HG03442 (cell line): ENCODE results near the gene TSPAN11.
"Not testable (repeated sequence)": the region's sequence is repeated elsewhere in the genome, so short reads cannot be mapped to it uniquely, and the experiment has no call there.

Experiments
- ATAC-seq: cut with Tn5 transposase; IDR thresholded peaks from one replicate; pipeline ENCODE4 v1.9.1; 2021; ENCODE audit warnings: mild to moderate bottlenecking, moderate library complexity; ENCODE audit not compliant: unreplicated experiment

TSPAN11 gene

GRCh38 chr12:31000751-31001150, 74.2 kb downstream of the TSPAN11 start:
- ATAC-seq = no peak

GRCh38 chr12:31001581-31002360, 75.2 kb downstream of the TSPAN11 start:
- no peak for ATAC-seq

GRCh38 chr12:31002361-31002725, 75.8 kb downstream of the TSPAN11 start:
- peak; percentile 34 for ATAC-seq

DNA sequence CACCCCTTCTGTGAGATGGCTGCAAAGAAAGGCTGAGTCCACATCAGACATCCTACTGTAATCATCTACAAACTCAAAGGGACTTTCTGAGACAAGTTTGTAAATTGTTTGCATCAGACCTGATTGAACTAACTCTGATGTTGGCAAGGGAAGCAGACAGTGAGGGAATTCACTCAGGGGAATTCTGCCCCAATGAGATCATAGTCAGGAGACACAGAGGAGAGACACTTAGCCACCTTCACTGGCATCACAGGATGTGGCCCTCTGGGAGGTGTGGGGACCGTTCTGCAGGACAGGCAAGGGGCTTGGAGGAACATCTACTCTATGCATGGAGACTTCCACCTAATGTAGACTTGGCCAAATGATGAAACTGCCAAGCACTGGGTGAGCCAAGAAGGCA, 76.5 kb downstream of the TSPAN11 start:
- ATAC-seq = peak; percentile 32

GRCh38 chr12:31003861-31004640, 77.5 kb downstream of the TSPAN11 start:
- ATAC-seq = no peak

DNA sequence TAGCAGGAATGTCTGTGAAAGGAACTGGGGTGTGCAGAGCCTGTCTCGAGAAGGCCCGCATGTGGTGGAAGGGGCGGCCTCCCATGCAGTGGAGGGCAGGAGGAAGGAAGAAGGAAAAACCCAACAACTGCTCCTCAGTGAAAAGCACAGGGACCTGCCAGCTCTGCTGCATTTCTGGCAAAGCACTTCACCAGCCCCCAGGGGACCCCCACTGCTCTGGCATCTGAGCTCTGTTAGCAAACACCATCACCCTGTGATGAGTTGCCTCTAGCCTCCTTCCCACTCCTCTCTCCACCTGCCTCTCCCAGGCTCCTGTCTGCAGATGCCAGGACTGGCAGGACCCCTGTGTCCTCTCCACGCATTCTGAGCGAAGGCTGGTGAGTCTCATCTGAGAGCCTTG, 78.1 kb downstream of the TSPAN11 start:
- ATAC-seq = no peak

- no peak for ATAC-seq
These were observed 78.9 kb downstream of the TSPAN11 start for GRCh38 chr12:31005256-31005943.

DNA sequence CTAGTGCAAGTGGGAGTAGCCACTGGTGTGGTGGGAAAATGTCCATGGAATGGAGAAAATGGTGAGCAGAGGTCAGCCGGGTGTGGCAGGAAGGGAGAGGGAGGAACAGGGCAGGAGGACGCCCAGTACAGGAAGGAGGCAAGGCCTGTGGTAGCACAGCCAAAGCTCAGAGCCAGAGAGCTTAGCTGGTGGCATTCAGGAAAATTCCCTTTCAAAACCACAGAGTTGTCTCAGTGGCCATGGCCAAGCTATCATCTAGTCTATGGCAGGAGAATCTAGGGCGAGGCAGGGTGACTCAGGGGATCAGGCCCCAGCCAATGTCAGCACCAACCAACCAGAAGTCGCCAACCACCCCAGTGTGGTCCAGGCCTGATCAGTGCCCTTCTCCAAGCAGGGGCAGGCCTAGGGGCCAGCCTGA, 79.4 kb downstream of the TSPAN11 start:
- ATAC-seq = no peak

DNA sequence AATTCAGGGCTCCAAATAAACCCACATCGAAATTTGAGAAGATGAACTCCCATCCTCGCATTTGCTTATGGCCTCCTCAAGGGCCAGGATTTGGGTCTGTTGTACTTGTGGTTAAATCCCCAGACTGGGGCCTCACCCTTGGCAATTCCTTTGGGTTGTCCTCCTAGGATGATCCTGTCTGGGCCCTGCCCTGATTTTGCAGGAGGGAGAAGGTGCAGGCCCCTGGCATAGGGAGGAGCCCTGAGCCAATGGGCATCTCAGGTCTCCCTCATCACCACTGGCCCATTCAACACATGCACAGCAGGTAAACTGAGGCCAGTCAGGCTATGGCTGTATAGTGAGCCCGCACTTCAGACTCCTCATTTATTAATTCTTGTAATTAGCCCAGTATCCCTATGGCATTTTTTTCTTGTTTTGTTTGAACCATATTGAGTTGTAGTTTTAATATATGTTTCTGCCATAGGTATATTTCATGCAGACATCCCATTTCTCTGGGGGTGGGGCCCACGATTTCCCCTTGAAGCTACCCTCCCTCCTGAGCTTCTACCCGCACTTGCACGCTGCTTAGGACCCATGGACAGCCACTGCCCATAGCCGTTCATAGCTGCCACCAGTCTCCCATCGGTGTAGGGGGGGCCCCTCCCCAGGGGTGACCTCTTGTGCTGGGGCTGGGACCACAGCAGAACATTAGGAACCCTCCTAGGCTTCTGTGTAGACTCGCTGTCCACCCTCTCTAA, 80.0 kb downstream of the TSPAN11 start:
- no peak for ATAC-seq

DNA sequence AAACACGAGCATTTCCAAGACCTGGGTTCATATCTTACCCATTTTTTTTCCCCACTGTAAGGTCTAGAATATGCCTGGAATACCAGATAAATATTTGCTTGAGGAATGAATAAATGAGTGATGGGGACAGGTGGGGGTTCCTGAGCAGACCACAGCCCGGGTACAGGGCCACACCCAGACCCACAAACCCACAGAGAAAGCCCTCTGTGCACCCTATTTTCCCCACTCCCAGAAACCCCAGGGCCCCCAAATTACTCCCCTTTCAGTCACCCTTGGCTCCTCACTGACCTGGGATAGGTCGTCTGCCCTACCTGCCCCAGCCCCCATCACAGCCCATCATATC, 80.6 kb downstream of the TSPAN11 start:
- no peak for ATAC-seq

- ATAC-seq = no peak
These were observed 81.2 kb downstream of the TSPAN11 start for GRCh38 chr12:31007636-31008175.

DNA sequence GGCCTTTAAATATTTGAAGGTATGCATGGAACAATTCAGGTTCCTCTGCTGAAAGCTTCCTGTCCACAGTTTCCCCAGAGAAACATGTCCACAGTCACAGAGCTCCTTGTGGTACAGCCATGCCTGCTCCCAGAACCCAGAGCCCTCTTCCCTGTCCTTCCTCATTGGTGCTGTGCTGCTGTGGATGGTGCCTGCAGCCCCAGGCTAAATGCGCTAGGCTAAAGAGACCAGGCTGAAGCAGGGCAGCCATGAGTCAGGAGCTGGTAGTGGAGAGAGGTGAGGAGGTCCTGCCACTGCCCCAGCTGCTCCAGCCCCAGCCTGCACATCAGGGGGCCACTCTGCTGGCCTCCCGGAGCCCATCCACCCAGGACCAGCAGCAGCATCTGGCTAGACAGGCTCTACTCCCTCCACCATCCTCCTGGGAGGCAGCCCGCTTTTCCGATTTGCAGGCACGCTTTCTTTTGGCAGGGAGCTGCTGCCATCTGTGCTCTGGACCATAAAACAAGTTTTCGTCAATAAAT, 81.8 kb downstream of the TSPAN11 start:
- ATAC-seq = no peak

DNA sequence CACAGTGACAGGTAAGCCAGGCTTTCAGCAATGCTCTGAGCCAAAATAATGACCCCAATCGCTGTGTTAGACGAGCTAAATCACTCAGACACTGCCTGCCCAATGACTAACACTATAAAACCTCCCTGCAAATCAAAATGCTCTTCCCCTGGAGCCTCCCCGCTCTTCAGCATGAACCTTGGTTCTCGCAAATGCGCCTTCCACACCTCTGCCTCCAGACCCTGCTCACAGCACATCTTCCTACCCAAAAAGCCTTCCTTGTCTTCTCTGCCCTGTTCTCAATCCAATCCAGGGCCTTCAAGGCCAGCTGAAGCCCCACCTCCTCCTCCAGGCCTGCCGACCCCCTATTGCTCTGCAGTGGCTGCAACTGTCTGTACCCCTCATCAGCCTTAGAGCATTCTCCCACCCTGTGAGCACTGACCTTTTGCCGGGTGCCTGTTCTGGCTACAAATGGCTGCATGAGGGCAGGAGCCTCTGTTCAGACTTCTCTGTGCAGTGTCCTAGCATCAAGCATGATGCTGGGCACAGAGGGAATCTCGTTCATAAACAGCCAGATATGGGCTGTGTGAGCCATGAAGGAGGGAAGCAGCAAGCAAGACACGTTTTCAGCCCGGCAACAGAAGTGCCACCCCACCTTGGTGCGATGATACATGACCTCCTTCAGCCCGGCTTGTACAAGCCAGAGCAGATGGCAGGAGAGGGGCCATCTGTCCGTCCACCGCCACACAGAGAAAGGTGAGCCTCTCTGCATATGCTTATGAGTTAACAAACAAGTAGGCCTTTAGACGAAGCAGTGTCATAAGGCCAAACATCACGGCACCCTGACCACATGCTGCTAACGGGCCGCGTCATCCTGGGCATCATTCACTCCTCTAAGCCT, 82.7 kb downstream of the TSPAN11 start:
- ATAC-seq = no peak

DNA sequence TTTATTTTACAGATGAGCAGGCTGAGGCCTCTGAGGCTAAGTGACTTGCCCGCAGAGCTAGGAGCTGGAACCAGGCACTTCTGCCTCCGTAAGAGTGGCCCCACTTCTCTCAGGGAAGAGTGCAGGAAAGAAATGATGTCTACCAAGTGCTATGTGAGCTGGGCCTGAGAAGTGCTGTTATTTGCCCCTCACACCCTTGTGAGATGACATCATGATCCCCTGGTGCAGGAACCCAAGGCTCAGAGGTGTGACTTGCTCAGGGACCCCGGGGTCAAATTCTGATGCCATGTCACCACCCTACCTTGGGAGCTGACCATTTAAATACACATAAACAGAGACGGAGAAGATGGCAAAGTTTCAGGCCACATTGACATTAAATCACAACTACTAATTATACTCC, 83.4 kb downstream of the TSPAN11 start:
- ATAC-seq = no peak

GRCh38 chr12:31011336-31011735, 84.8 kb downstream of the TSPAN11 start:
- ATAC-seq = no peak

DNA sequence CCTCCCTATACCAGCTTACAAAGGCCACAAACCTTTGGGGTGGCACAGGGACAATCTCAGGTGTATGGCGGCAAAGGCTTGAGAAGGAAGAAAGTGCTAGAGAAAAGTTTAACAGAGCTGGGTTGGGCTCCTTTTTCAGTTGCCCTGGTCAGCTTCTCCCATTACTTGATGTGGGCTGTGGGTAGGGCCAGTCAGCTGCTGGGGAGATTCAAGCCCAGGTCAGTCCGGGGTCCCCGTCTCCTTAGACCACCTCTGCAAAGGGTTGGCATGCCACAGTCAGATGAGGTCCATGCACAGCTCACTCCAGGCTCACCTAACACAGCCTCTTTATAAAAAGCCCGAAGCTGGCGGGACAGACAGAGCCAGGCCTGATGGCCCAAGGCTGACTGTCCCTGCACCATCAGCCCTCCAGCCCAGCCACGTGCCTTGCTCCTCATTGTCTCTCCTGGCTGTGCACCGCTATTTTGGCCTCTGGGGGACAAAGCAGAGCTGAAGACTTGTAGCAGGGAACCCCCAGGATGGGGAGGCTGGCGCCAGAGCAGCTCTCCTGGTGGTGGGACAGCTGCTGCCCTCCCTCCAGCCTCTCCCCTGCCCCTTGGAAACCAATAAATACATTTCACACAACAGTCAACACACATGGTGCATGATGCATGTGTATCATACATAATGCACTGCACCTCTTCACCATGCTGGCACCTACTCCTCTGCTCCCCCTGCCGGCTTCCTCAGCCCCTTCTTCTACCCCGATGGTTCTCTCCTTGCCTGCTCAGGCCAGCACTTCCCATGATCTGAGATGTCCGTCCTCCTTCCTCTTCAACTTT, 85.4 kb downstream of the TSPAN11 start:
- ATAC-seq = peak; percentile 42

- ATAC-seq = not testable (repeated sequence)
These were observed 86.0 kb downstream of the TSPAN11 start for GRCh38 chr12:31012567-31012891.

GRCh38 chr12:31015215-31015614, 88.7 kb downstream of the TSPAN11 start:
- no peak for ATAC-seq

DNA sequence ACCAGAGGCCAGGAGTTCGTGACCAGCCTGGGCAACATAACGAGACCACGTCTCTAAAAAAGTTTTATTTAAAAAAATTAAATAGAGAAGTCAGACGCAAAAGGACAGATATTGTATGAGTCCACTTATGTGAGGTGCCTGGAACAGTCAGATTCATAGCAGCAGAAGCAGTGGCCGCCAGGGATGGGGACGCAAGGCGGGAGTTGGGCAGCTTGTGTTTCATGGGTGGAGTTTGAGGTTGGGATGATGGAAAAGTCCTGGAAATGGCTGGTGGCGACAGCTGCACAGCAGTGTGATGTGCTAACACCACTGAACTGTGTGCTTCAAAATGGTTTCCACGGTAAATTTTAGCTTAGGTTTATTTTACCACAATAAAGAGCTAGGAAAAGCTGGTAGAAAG, 89.5 kb downstream of the TSPAN11 start:
- no peak for ATAC-seq
